Measurements from ENCODE around the gene SGK2. TPM values are rescaled to one million over a fixed set of nuclear protein-coding genes. Genes with fewer than 3 reads are reported as not detected.

Gene SGK2
- total and polyA plus RNA-seq, 2 of the 13 experiments (the other 11 are each of a cell fraction or from before 2014, with no cell fraction given): 6.2 to 29.4 TPM

DNA sequence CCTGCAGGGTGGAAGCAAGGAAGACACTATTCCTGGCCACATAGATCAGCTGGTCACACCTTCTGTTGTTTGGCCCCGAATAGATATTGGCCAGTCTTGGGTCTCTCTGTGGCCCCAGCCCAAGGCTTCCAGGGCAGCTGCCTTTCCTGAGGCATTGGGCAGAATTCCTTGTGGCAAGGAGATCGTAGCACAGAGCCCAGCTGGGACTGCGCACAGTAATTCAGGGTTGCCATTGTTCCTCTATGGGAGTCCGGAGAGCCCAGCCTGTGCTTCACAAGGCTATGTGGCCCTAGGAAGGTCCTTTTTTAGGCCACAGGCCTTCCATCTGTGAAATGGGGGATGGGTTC lies 6.9 kb downstream of the SGK2 start:
- Histone ChIP-seq H3K79me2 (ENCODE audit: insufficient read depth, low read length) (no peaks in the 10 kb centered on the region), H3K4me3 (replicated peaks in 1 of 3; ENCODE audit: insufficient read depth in 1 of 3, low read depth in 2 of 3, low read length in 3 of 3) (no peak overlapping the region), H2AFZ (ENCODE audit: low read length) (no peak overlapping the region), H4K20me1 (ENCODE audit: insufficient read depth, low read length) (no peaks in the 10 kb centered on the region), H3K9me3 (ENCODE audit: low read length) (no peaks in the 10 kb centered on the region), H3K4me1 (ENCODE audit: insufficient read depth, low read length) (peaks cover 4% of the 10 kb centered on the region), H3K36me3 (replicated peaks in 1 of 2; ENCODE audit: control insufficient read depth in 1 of 2, insufficient read depth in 2 of 2, low read length in 2 of 2) (peaks cover 0 to 8% of the 10 kb centered on the region in 2 experiments; a peak in 4 of 5 replicates), H3K27ac (ENCODE audit: extremely low read length, insufficient read depth, low read length) (no peak overlapping the region), H3K9ac (ENCODE audit: insufficient read depth, low read depth, low read length) (no peak overlapping the region), H3K4me2 (ENCODE audit: low read depth, low read length) (no peak overlapping the region), H3K27me3 (ENCODE audit: control insufficient read depth in 1 of 2, insufficient read depth in 2 of 2, low read length in 2 of 2) (no peaks in the 10 kb centered on the region)
- in situ Hi-C loops (cut with HindIII; ENCODE audit: extremely low pct_ligation_motif_present, low pct_unique_long_range_greater_than_20kb) (no loop called here), intact Hi-C loops (cut with micrococcal nuclease; ENCODE audit: unreplicated experiment) (no loop called here)
- CTCF ChIA-PET (ENCODE audit: low intra/inter-chr PET ratio, low total read pairs): no interaction called here
- DNase-seq (ENCODE audit: low spot score) (no peak), ATAC-seq (no peak), FAIRE-seq (no peak)
- BruUV-seq (replicated peaks): no TSS peak
- 93% methylated on average over 4 of the region's 4 CpGs for WGBS (ENCODE audit: low lambda C conversion rate)
- TF ChIP-seq, protein P1, sequence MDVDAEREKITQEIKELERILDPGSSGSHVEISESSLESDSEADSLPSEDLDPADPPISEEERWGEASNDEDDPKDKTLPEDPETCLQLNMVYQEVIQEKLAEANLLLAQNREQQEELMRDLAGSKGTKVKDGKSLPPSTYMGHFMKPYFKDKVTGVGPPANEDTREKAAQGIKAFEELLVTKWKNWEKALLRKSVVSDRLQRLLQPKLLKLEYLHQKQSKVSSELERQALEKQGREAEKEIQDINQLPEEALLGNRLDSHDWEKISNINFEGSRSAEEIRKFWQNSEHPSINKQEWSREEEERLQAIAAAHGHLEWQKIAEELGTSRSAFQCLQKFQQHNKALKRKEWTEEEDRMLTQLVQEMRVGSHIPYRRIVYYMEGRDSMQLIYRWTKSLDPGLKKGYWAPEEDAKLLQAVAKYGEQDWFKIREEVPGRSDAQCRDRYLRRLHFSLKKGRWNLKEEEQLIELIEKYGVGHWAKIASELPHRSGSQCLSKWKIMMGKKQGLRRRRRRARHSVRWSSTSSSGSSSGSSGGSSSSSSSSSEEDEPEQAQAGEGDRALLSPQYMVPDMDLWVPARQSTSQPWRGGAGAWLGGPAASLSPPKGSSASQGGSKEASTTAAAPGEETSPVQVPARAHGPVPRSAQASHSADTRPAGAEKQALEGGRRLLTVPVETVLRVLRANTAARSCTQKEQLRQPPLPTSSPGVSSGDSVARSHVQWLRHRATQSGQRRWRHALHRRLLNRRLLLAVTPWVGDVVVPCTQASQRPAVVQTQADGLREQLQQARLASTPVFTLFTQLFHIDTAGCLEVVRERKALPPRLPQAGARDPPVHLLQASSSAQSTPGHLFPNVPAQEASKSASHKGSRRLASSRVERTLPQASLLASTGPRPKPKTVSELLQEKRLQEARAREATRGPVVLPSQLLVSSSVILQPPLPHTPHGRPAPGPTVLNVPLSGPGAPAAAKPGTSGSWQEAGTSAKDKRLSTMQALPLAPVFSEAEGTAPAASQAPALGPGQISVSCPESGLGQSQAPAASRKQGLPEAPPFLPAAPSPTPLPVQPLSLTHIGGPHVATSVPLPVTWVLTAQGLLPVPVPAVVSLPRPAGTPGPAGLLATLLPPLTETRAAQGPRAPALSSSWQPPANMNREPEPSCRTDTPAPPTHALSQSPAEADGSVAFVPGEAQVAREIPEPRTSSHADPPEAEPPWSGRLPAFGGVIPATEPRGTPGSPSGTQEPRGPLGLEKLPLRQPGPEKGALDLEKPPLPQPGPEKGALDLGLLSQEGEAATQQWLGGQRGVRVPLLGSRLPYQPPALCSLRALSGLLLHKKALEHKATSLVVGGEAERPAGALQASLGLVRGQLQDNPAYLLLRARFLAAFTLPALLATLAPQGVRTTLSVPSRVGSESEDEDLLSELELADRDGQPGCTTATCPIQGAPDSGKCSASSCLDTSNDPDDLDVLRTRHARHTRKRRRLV (CRISPR knock-in tag; IDR thresholded peaks at IDR 0.05): no peak
- TF ChIP-seq TEAD3 (CRISPR knock-in tag; optimal IDR thresholded peaks at IDR 0.05; ENCODE audit: borderline replicate concordance): no peak
- no peak for TF ChIP-seq TBX3 (IDR thresholded peaks at IDR 0.05; ENCODE audit: borderline replicate concordance)
- no peak for TF ChIP-seq MXD4 (CRISPR knock-in tag; IDR thresholded peaks at IDR 0.05)
- TF ChIP-seq ZNF569 (CRISPR knock-in tag; IDR thresholded peaks at IDR 0.05; ENCODE audit: borderline replicate concordance): no peak
- TF ChIP-seq MBD4 (IDR thresholded peaks at IDR 0.05; ENCODE audit: borderline replicate concordance, low read length): no peak
- TF ChIP-seq TFDP1 (CRISPR knock-in tag; IDR thresholded peaks at IDR 0.05; ENCODE audit: borderline replicate concordance): no peak
- POLR2A ChIA-PET: interaction anchor here (0.8 kb wide), 1 partner anchor 11 kb away, joined by 3 read pairs; no protein-coding TSS in a partner anchor

Measured in HepG2 (cell line).